Bone marrow (tissue), 2 donors: Measurements from ENCODE around the gene LIMA1.
"Not testable (repeated sequence)": the region's sequence is repeated elsewhere in the genome, so short reads cannot be mapped to it uniquely, and the experiment has no call there.

ENCODE experiments used
- DNase-seq, 2 donors: peaks; one replicate each; lab custom pipeline; 2025; lab: John Stamatoyannopoulos, UW

Gene LIMA1

DNA sequence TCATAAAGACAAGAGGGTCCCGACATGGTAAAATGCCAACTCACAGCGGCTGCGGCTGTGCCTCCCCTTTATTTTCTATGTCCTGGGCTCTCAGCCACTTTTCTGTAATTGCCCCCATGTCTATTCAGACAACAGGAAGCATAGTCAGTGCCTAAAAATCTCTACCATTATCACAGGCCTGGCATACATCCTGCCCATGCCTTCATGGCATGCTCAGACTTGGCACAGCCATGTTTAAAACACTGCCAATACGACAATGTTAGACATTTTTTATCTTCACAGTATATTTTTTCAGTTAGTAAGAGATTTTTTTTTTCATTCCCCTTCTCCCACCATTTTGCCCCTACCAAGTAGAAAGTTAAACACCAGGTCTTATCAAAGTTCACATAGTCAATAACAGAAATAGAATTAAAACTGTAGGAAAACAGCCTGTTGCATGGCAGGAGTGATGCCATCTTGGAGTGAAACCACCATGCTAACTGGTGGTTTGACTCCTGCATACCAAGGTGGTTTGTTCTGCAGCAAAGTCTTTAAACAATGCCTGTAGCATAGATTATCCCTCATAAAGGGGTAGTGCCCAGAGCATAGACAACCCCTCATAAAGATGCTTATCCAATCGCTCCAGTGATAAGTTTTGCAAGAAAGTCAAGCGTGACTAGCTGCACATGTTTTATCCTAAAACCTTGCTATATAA, 97.2 kb downstream of the LIMA1 start:
- DNase-seq: no peak

DNA sequence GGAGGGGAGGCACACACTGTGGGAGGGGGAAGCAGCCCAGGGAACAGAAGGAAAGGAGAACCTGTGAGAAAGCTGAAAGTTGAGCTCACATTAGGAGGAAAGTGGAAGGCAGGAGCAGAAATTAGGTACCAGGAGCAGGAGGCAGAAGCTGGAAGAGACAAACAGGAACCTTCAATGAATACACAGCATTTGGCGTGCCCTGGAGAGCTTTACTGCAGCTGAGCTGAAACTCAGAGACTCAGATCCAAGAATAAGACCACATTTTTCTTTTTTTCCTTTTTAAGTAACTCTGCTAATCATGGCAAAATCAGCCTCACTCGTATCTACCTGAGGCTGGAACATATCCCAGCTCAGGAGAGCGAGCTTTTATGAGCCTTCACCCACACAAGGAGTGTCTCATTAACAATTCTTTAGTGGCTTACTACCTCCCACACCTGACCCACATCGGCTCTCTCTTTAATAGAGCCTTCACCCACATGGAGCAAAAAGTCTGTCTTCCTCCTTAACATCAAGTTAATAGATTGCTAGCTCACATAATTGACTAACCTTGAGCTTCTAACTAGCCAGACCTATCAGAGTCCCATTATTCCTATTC, 97.9 kb downstream of the LIMA1 start:
- DNase-seq: no peak

- no peak for DNase-seq
Observed at GRCh38 chr12:50184261-50184660, 99.1 kb downstream of the LIMA1 start.

DNA sequence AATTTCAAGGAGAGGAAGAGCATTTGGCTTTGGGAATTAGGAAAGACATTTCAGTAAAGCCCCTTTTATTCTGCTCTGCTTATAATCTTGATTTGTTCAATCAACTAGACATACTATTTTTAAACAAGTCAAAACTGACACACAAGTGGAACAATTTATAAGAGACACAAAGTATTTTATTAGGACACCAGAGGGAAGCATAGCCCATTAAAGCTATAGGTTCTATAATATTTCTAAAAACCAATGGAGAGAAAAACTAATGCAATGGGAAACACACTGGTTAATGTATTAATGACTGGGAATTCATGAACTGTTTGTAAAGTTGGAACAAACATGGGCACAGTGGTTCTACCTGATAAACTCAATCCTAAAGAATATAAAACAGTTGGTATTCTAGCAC, 100.9 kb downstream of the LIMA1 start:
- DNase-seq: no peak

DNA sequence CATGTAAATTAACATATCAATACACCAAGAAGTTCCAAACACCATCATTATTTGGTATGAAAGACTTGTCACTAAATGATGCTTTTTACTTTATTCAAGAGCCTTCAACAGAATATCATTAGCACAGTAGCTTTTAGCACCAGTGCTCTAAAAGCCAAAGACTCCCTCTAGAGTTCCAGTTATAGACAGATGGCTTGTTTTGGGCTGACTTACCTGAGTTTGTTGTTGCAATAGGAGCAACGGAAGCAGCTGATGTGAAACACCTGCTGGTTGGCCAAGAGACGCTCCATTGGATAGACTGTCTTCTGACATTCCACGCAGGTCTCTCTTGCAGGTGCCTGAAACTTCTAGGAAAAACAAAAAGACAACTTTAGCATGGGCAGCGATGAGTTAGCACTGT, 101.6 kb downstream of the LIMA1 start:
- no peak for DNase-seq

DNA sequence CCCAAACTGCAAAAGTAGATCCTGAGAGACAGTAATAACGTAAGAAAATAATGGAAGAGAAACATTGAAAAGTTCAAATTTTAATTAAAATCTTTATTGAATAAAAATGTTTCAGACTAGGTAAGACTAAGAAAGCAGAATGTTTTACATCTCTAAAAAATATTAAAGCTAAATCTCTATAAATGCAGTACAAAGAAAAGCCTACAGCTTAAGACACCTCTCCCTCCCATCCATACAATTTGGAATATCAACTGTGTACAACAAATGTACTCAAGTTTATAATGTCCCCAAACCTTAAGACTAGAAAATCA, 107.6 kb downstream of the LIMA1 start:
- DNase-seq: no peak

DNA sequence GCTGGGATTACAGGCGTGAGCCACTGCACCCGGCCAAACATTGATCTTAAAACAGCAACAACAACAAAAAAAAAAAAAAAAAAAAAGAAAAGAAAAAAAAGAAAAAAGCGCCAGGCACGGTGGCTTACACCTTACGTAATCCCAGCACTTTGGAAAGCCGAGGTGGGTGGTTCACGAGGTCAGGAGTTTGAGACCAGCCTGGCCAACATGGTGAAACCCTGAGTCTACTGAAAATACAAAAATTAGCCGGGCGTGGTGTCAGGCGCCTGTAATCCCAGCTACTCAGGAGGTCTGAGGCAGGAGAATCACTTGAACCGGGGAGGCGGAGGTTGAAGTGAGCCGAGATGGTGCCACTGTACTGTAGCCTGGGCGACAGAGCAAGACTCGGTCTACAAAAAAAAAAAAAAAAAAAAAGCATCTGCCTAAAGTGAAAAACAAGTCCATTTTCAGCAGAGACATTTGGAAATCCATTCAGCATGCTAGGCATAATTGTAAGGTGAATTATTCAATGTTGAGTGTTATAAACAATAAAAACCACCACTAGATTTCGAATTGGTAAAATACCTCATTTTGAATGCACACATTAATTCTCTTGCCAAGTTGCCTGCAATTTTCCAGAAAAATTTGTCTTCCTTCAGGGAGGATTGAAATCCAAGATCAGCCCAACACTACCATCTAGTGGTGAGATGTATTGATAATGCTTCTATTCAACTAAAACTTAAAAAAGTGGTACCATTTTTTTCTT, 108.2 kb downstream of the LIMA1 start:
- DNase-seq: peak in 1 of 2 donors; percentile 54

DNA sequence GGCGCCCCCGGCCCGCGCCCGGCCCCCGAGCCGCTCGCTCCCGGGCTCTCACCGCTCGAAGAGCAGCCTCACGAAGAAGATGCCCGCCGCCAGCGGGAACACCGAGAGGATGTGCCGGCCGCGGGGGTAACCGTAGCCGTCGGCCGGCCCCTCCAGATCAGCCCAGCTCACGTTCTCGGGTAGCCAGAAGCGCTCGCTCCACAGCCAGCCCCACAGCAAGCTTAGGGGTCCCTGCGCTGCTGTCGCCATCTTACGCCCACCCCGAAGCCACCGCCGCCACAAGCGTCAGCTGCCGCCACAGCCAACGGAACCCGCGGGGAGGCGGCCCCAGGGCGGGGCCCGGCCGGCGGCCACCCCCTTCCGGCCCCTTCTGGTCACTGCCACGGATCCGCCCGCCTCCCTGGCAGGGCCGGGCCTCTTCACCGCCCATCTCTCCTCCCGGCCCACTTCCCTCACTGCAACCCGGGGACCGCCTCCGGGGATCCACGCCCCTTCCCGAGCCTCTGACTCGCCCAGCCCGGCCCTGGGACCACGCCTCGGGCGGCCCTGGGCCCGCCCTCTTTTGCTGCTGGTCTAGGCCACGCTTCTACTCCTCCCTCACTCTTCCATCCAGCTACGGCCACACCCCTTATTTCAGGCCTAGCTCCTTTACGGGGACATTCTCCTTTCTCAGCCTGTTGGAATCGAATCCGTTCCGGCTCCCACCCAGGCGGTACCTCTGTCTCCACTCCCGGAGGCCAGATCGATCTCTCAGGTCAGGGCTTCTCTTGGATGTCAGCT, 116.1 kb downstream of the LIMA1 start, which contains the start of gene CERS5:
TSS of gene CERS5 (minus strand) at position 321 of the 780 bp plus-strand sequence. CDS start at position 249, 72 bp downstream.
- DNase-seq: peak; percentile 89 to 98

DNA sequence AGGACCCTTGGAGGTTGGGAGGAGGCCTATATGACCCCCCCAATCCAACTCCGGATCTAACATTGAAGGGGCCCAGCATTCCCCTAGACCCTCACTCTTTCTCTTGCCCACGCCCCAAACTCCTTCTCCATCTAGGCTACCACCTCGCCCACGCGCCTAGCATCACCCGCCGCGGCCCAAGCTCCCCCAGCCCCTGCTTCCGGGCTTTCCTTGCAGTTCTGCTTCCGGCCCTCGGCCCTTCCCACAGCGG, 116.6 kb downstream of the LIMA1 start:
- peak in 1 of 2 donors; percentile 23 for DNase-seq

- no peak for DNase-seq
Observed at GRCh38 chr12:50164963-50165362, 118.4 kb downstream of the LIMA1 start.

GRCh38 chr12:50162230-50162629, 121.1 kb downstream of the LIMA1 start:
- DNase-seq: no peak

GRCh38 chr12:50160643-50161042, 122.7 kb downstream of the LIMA1 start:
- DNase-seq: no peak

GRCh38 chr12:50157259-50157658, 126.1 kb downstream of the LIMA1 start:
- DNase-seq: no peak

GRCh38 chr12:50156641-50157040, 126.7 kb downstream of the LIMA1 start:
- no peak for DNase-seq

- DNase-seq: not testable (repeated sequence)
Observed at GRCh38 chr12:50154947-50155346, 128.4 kb downstream of the LIMA1 start.

DNA sequence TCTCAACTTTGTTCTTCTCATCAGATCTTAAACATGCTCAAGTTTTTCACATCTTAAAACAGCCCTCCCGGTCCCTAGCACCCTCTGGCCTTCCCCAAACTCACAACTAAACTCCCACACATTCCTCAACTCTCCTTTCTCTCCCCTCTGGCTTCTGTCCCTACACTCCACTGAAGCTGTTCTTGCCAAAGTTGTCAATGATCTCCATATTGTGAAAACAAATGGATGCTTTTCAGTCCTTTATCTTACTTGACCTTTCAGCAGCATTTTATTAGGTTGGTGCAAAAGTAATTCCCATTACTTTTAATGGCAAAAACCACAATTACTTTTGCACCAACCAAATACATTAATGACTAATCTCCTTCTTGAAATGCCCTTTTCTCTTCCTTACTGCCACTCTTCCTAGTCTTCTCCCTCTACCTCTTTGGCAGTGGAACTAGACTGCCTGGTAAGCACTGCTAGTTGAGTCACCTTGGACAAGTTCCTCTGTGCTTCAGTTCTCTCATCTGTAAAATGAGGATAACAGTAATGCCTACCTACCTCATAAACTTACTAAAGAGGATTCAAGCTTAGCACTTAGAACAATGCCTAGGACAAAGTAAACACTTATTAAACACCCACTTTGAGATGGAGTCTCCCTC, 132.2 kb downstream of the LIMA1 start:
- no peak for DNase-seq

DNA sequence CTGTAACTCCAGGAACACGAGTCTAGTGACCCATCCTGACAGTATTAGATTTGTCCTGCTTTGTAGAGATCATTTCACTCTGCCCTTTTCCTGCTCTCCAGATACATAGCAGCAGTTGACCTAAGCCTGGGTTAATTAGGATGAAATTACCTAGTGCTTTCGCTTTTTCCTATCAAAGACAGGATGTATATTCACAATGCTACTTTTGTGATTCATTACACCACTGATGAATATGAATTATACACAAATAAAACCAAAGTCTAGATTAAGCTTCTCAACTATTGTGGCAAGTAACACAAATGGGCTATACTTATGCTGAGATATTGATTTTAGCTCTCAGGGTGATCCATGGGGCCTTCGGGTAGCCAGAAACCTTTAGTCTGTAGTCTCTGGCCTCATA, 134.0 kb downstream of the LIMA1 start:
- no peak for DNase-seq

- DNase-seq: not testable (repeated sequence)
Observed at GRCh38 chr12:50148011-50148410, 135.3 kb downstream of the LIMA1 start.

DNA sequence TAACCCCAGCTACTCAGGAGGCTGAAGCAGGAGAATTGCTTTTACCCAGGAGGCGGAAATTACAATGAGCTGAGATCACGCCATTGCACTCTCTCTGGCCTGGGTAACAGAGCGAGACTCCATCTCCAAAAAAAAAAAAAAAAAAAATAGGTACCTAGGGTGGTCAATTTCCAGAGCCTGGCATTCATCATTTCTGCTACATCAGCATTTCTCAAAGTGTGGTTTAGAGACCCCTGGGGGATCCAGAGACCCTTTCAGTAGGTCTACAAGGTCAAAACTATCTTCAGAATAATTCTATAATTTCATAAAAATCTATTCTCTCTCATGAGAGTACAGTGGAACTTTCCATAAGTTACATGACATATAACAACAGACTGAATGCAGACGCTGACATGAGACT, 136.0 kb downstream of the LIMA1 start:
- no peak for DNase-seq

DNA sequence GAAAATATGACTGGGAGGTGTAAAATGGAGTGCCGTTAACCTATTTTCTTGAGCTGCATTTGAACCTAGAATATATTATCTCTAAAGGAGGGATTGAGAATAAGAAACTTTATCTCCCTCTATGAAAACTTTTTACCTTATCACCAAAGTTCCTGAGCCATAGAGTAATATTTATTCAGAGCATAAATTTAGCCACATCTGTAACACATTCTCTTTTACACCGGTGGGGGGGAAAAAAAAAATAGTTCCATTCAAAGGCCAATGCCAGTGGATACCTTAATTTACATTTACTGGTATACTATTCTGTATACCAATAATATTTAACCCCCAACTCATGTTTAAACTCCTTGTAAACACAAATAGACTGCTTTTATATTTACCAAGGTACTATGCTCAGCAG, 137.9 kb downstream of the LIMA1 start:
- DNase-seq: no peak

- no peak for DNase-seq
Observed at GRCh38 chr12:50142993-50143392, 140.3 kb downstream of the LIMA1 start.

GRCh38 chr12:50132505-50133135, 150.7 kb downstream of the LIMA1 start:
- DNase-seq: peak in 1 of 2 donors; percentile 43
